ENCODE results near the gene COPG1. TPM values are rescaled to one million over a fixed set of nuclear protein-coding genes. Genes with fewer than 3 reads are reported as not detected.

Gene COPG1
- total RNA-seq, 1 experiment from 2014 or later, result 132 TPM

DNA sequence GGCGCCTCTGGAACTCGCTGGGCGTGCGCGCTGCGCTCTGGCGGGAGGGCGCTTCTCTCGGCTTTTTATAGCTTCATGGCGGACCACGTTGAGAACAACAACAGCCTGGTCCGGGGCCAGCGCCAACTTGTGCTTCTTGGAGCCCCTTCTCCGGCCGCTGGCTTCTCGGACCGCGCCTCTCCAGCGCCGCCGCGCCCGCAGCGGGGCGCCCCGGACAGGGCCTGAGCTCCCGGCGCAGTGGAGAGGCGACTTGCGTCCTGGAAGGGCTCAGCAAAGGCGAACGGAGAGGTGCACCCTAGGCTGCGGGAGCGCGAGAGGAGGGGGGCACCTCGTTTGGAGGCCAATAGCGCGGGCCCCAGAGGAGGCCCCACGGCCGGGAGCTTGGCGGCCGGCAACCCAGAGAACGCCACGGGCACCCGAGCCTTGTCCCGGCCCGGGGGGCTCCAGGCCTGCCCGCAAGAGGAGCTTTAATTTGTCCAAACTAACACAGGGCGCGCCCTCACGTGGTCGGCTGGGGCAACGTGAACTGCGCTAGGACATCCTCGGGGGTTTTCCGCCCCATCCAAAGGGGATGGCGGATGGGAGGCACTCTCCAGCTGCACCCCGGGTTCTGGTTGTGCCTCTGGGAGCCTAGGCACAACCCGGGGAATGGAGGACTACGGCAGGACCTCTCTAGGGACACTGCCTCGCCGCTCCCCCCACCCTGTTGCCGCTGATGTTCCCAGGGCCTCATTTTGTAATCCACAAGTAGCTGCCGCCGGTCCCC, 67.0 kb downstream of the COPG1 start (continued):
- TF ChIP-seq, protein P1, sequence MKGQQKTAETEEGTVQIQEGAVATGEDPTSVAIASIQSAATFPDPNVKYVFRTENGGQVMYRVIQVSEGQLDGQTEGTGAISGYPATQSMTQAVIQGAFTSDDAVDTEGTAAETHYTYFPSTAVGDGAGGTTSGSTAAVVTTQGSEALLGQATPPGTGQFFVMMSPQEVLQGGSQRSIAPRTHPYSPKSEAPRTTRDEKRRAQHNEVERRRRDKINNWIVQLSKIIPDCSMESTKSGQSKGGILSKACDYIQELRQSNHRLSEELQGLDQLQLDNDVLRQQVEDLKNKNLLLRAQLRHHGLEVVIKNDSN (CRISPR knock-in tag; IDR thresholded peaks at IDR 0.05), result peak; percentile 60
- TF ChIP-seq GRHL2 (CRISPR knock-in tag; IDR thresholded peaks at IDR 0.05; ENCODE audit: insufficient replicate concordance, severe bottlenecking), result no peak

DNA sequence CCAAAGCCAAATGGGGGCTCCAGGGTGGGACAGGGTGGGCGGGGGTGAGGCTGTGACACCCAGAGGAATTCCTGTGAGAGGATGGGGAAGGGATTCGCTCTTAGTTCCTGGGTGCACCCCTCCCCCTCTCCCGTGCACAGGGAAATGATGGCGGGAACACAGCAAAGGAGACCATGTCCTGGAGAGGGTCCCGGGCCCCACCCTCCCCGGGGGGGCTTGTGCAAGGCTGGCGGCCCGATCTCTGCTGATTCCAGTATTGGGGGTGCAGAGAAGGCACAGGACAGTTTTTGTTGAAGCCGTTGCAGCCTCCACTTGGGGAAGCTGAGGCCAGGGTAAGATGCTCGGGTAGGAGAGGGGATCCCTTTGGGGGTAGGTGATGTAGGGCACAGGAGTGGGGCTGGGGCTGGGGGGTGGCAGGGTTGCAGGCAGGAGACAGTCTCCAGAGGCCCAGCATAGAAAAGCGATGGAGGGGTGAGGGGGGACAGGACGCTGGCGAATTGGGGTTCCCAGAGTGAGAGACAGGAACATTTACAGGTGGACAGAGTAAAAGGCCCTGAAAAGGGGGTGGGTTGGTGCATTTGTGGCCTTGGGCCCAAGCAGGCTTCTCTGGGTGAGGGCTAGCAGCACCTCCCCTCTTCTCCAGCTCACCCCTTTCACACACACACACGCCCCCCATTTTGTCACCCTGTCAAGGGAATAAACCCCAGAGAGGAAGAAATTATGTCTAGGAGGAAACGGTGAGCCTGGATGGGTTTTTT, 67.8 kb downstream of the COPG1 start:
- no peaks in the 10 kb centered on the region for H3K9me3 Mint-ChIP-seq
- no peak for ATAC-seq
- peaks cover 7% of the 10 kb centered on the region for H3K4me1 Mint-ChIP-seq
- no peak overlapping the region for H3K27ac Mint-ChIP-seq
- ChIA-PET POLR2A (interaction anchor here (0.9 to 3.9 kb wide), 9 partner anchors 10 to 195 kb away, joined by 3 to 44 read pairs (median 11); partner anchors contain the start of genes COPG1, HMCES and RAB43), CTCF (interaction anchor here (0.7 to 2.0 kb wide), 14 partner anchors 10 to 324 kb away, joined by 3 to 32 read pairs (median 4); partner anchors contain the start of genes CFAP92, HMCES and RAB43)
- H3K4me3 Mint-ChIP-seq, result peak overlapping the region; percentile 61
- no peak for TF ChIP-seq HMGA2 (CRISPR knock-in tag; IDR thresholded peaks at IDR 0.05)
- TF ChIP-seq MXD4 (CRISPR knock-in tag; IDR thresholded peaks at IDR 0.05; ENCODE audit: borderline replicate concordance), result no peak
- no peak for TF ChIP-seq NFYB (CRISPR knock-in tag; conservative IDR thresholded peaks at IDR 0.05; ENCODE audit: low read depth)
- no peaks in the 10 kb centered on the region for H3K36me3 Mint-ChIP-seq
- DNase-seq (ENCODE audit: low spot score), result no peak
- H3K27me3 Mint-ChIP-seq (ENCODE audit: low read depth), result no peaks in the 10 kb centered on the region; the same call in 1 of the 2 replicates

DNA sequence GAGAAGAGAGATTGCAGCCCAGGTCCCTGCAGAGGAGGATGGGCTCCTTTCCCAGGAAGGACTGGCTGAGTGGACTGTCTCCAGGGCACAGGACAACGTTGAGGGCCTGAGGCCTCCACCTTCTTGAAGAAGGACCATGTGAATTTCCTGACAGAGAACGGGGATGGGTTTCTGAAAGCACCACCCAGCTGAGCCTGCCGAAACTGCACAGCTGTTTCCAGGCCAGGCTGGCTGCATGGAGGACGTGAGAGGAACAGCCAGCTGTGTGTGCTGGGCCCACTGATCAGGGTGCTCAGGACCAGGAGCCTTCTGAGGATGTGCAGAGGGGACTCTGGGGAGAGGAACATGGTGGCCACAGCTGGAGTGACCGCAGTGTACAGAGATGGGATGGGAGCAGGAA, 68.4 kb downstream of the COPG1 start:
- TF ChIP-seq, protein P2, sequence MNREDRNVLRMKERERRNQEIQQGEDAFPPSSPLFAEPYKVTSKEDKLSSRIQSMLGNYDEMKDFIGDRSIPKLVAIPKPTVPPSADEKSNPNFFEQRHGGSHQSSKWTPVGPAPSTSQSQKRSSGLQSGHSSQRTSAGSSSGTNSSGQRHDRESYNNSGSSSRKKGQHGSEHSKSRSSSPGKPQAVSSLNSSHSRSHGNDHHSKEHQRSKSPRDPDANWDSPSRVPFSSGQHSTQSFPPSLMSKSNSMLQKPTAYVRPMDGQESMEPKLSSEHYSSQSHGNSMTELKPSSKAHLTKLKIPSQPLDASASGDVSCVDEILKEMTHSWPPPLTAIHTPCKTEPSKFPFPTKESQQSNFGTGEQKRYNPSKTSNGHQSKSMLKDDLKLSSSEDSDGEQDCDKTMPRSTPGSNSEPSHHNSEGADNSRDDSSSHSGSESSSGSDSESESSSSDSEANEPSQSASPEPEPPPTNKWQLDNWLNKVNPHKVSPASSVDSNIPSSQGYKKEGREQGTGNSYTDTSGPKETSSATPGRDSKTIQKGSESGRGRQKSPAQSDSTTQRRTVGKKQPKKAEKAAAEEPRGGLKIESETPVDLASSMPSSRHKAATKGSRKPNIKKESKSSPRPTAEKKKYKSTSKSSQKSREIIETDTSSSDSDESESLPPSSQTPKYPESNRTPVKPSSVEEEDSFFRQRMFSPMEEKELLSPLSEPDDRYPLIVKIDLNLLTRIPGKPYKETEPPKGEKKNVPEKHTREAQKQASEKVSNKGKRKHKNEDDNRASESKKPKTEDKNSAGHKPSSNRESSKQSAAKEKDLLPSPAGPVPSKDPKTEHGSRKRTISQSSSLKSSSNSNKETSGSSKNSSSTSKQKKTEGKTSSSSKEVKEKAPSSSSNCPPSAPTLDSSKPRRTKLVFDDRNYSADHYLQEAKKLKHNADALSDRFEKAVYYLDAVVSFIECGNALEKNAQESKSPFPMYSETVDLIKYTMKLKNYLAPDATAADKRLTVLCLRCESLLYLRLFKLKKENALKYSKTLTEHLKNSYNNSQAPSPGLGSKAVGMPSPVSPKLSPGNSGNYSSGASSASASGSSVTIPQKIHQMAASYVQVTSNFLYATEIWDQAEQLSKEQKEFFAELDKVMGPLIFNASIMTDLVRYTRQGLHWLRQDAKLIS (CRISPR knock-in tag; IDR thresholded peaks at IDR 0.05; ENCODE audit: borderline replicate concordance), result no peak
- TF ChIP-seq, protein P3, sequence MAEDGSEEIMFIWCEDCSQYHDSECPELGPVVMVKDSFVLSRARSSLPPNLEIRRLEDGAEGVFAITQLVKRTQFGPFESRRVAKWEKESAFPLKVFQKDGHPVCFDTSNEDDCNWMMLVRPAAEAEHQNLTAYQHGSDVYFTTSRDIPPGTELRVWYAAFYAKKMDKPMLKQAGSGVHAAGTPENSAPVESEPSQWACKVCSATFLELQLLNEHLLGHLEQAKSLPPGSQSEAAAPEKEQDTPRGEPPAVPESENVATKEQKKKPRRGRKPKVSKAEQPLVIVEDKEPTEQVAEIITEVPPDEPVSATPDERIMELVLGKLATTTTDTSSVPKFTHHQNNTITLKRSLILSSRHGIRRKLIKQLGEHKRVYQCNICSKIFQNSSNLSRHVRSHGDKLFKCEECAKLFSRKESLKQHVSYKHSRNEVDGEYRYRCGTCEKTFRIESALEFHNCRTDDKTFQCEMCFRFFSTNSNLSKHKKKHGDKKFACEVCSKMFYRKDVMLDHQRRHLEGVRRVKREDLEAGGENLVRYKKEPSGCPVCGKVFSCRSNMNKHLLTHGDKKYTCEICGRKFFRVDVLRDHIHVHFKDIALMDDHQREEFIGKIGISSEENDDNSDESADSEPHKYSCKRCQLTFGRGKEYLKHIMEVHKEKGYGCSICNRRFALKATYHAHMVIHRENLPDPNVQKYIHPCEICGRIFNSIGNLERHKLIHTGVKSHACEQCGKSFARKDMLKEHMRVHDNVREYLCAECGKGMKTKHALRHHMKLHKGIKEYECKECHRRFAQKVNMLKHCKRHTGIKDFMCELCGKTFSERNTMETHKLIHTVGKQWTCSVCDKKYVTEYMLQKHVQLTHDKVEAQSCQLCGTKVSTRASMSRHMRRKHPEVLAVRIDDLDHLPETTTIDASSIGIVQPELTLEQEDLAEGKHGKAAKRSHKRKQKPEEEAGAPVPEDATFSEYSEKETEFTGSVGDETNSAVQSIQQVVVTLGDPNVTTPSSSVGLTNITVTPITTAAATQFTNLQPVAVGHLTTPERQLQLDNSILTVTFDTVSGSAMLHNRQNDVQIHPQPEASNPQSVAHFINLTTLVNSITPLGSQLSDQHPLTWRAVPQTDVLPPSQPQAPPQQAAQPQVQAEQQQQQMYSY (CRISPR knock-in tag; IDR thresholded peaks at IDR 0.05), result peak; percentile 60
- TF ChIP-seq ZNF263 (CRISPR knock-in tag; IDR thresholded peaks at IDR 0.05; ENCODE audit: low read depth) (no peak), KAT7 (CRISPR knock-in tag; IDR thresholded peaks at IDR 0.05; ENCODE audit: borderline replicate concordance) (no peak)
- TF ChIP-seq, protein P4, sequence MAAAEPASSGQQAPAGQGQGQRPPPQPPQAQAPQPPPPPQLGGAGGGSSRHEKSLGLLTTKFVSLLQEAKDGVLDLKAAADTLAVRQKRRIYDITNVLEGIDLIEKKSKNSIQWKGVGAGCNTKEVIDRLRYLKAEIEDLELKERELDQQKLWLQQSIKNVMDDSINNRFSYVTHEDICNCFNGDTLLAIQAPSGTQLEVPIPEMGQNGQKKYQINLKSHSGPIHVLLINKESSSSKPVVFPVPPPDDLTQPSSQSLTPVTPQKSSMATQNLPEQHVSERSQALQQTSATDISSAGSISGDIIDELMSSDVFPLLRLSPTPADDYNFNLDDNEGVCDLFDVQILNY (CRISPR knock-in tag; IDR thresholded peaks at IDR 0.05), result no peak
- TF ChIP-seq, protein P5, sequence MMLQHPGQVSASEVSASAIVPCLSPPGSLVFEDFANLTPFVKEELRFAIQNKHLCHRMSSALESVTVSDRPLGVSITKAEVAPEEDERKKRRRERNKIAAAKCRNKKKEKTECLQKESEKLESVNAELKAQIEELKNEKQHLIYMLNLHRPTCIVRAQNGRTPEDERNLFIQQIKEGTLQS (CRISPR knock-in tag; conservative IDR thresholded peaks at IDR 0.05), result no peak
- TF ChIP-seq, protein P6, sequence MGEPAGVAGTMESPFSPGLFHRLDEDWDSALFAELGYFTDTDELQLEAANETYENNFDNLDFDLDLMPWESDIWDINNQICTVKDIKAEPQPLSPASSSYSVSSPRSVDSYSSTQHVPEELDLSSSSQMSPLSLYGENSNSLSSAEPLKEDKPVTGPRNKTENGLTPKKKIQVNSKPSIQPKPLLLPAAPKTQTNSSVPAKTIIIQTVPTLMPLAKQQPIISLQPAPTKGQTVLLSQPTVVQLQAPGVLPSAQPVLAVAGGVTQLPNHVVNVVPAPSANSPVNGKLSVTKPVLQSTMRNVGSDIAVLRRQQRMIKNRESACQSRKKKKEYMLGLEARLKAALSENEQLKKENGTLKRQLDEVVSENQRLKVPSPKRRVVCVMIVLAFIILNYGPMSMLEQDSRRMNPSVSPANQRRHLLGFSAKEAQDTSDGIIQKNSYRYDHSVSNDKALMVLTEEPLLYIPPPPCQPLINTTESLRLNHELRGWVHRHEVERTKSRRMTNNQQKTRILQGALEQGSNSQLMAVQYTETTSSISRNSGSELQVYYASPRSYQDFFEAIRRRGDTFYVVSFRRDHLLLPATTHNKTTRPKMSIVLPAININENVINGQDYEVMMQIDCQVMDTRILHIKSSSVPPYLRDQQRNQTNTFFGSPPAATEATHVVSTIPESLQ (CRISPR knock-in tag; IDR thresholded peaks at IDR 0.05), result no peak
- no peak for DNase-seq (ENCODE audit: low spot score)
- H3K27me3 Mint-ChIP-seq (ENCODE audit: low read depth), result no peaks in the 10 kb centered on the region; the same call in 1 of the 2 replicates
- ChIA-PET CTCF (interaction anchor here (1.0 kb wide), 1 partner anchor 11 kb away, joined by 6 read pairs; no protein-coding TSS in a partner anchor), POLR2A (no interaction called here)
- H3K4me3 Mint-ChIP-seq, result no peak overlapping the region
- peaks cover 7% of the 10 kb centered on the region for H3K4me1 Mint-ChIP-seq
- peak overlapping the region; percentile 61; the same call in 1 of the 2 replicates for H3K27ac Mint-ChIP-seq
- no peak for ATAC-seq
- H3K36me3 Mint-ChIP-seq, result no peaks in the 10 kb centered on the region
- no peaks in the 10 kb centered on the region for H3K9me3 Mint-ChIP-seq
